Right atrium auricular region (tissue), 2 donors: ENCODE measurements around the gene TMEM222. TPM values are rescaled to one million over a fixed set of nuclear protein-coding genes. Genes with fewer than 3 reads are reported as not detected.
"Not testable (repeated sequence)": the region's sequence is repeated elsewhere in the genome, so short reads cannot be mapped to it uniquely, and the experiment has no call there.

Source experiments
- DNase-seq: peaks from one replicate; pipeline ENCODE4 v3.0.0-alpha.2; 2019; ENCODE audit warnings: low spot score
- H3K27ac ChIP-seq, 2 donors: fragments of 200-600 bp; sonication (generic); 1 replicate in 1 of 2; 2 replicates in 1 of 2; pipeline ENCODE4 v1.5.1; 2016 to 2019
- H3K27me3 ChIP-seq, 2 donors: fragments of 200-600 bp; sonication (generic); one replicate each; pipeline versions ENCODE4 v1.5.1 to v1.6.0; 2017 to 2019
- H3K36me3 ChIP-seq: fragments of 200-600 bp; sonication (generic); one replicate; pipeline ENCODE4 v1.5.1; 2016
- H3K4me1 ChIP-seq, 2 donors: fragments of 200-600 bp; sonication (generic); one replicate each; pipeline versions ENCODE4 v1.5.1 to v1.6.0; 2017 to 2019
- H3K4me3 ChIP-seq, 2 donors: fragments of 200-600 bp; sonication (generic); 1 replicate in 1 of 2; 2 replicates in 1 of 2; pipeline ENCODE4 v1.5.1; 2017 to 2019; ENCODE audit warnings: mild to moderate bottlenecking in 1 of 2, moderate library complexity in 1 of 2
- H3K9me3 ChIP-seq, 2 donors: fragments of 200-600 bp; sonication (generic); one replicate each; pipeline ENCODE4 v1.5.1; 2019
- total RNA-seq, 2 donors: library from RNA; depleted of rRNA; stranded (reverse); fragments of >200 nt; gene quantifications; one replicate each; pipeline ENCODE4 v1.1.0, GENCODE V29; 2016
- TF ChIP-seq, protein P1 (sequence below), 2 donors: fragments of 200-600 bp; sonication (generic); IDR thresholded peaks; one replicate each; pipeline ENCODE4 v1.5.1; 2019; ENCODE audit warnings: antibody characterized with exemption in 2 of 2

TMEM222 gene, protein sequence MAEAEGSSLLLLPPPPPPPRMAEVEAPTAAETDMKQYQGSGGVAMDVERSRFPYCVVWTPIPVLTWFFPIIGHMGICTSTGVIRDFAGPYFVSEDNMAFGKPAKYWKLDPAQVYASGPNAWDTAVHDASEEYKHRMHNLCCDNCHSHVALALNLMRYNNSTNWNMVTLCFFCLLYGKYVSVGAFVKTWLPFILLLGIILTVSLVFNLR
- total RNA-seq: 10 to 100 TPM; 13.6 to 24.3 TPM

DNA sequence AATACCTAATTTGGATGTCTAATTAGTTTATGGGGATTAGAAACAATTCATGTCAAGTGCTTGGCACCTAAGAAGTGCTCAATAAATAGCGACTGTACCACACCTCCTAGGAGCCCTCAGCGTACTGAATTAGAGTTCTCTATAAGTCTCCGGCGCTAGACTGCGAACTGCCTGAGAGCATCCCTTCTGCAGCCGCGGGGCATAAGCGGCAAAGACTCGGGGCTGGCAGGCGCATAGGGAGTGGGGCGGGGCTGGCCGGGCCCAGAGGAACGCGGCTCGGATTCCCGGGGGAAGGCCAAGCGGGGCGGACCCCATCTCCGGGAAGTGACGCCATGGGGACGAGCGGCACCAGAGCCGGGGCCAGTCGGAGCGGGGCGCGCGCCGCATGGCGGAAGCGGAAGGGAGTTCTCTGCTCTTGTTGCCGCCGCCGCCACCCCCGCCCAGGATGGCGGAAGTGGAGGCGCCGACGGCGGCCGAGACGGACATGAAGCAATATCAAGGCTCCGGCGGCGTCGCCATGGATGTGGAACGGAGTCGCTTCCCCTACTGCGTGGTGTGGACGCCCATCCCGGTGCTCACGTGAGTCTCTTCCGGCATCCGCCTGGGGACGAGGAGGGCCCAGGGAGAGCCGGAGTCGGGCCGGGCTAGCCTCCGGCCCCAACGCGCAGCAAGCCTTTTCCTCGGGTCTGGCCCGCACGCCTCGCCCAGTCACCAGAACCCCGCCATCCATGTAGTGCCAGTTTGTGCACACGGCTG, at the start of gene TMEM222:
TMEM222 (plus strand) TSS at position 351 of the 756 bp plus-strand sequence; CDS start at position 386, 35 bp downstream.
- H3K4me3 ChIP-seq: peak within 1 kb of the TSS; percentile 74 to 88
- H3K27me3 ChIP-seq: no peaks in the 10 kb centered on the region
- H3K9me3 ChIP-seq: no peaks in the 10 kb centered on the region
- DNase-seq: peak; percentile 97
- peaks cover 10% of the 10 kb centered on the region for H3K36me3 ChIP-seq
- H3K4me1 ChIP-seq: peaks cover 0 to 30% of the 10 kb centered on the region in 2 donors
- TF ChIP-seq, protein P1, sequence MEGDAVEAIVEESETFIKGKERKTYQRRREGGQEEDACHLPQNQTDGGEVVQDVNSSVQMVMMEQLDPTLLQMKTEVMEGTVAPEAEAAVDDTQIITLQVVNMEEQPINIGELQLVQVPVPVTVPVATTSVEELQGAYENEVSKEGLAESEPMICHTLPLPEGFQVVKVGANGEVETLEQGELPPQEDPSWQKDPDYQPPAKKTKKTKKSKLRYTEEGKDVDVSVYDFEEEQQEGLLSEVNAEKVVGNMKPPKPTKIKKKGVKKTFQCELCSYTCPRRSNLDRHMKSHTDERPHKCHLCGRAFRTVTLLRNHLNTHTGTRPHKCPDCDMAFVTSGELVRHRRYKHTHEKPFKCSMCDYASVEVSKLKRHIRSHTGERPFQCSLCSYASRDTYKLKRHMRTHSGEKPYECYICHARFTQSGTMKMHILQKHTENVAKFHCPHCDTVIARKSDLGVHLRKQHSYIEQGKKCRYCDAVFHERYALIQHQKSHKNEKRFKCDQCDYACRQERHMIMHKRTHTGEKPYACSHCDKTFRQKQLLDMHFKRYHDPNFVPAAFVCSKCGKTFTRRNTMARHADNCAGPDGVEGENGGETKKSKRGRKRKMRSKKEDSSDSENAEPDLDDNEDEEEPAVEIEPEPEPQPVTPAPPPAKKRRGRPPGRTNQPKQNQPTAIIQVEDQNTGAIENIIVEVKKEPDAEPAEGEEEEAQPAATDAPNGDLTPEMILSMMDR (IDR thresholded peaks at IDR 0.05): peak in 1 of 2 donors; percentile 30
- peak within 1 kb of the TSS; percentile 85 to 90 for H3K27ac ChIP-seq

DNA sequence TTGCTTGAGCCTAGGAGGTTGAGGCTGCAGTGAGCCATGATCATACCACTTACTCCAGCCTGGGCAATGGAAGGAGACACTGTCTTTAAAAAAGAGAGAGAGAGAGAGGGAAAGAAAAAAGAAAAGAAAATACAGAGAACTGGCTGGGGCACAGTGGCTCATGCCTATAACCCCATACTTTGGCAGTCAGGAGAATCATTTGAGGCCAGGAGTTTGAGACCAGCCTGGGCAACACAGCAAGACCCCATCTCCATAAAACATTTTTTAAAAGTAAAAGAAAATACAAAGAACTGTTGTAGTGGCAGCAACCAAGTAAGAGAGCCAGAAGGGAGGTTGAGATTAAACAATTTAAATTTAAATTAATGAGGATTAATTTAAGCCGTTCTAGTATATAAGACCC, 47.8 kb upstream of the TMEM222 start:
- no peak overlapping the region for H3K27ac ChIP-seq
- H3K4me3 ChIP-seq: no peak overlapping the region
- peaks cover 7% of the 10 kb centered on the region for H3K36me3 ChIP-seq
- H3K4me1 ChIP-seq: no peaks in the 10 kb centered on the region
- no peaks in the 10 kb centered on the region for H3K9me3 ChIP-seq
- no peak for DNase-seq
- TF ChIP-seq, protein P1 (IDR thresholded peaks at IDR 0.05): no peak
- no peaks in the 10 kb centered on the region for H3K27me3 ChIP-seq

DNA sequence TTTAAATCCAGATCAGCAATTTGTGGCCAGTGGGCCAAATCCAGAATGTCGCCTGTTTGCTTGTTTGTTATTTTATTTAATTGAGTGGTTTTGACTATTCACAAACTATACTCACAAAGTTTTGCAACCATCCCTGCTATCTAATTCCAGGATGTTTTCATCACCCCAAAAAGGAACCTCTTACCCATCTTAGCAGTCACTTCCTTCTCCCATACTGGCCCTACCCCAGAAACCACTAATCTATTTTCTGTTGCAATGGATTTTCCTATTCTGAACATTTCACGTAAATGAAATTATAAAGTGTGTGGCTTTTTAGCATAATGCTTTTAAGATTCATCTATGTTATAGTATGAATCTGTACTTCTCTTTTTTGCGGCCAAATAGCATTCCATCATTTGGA, 46.3 kb upstream of the TMEM222 start:
- no peaks in the 10 kb centered on the region for H3K27me3 ChIP-seq
- H3K27ac ChIP-seq: no peak overlapping the region
- H3K4me1 ChIP-seq: no peaks in the 10 kb centered on the region
- no peak overlapping the region for H3K4me3 ChIP-seq
- H3K36me3 ChIP-seq: peaks cover 7% of the 10 kb centered on the region
- no peaks in the 10 kb centered on the region for H3K9me3 ChIP-seq
- no peak for DNase-seq
- TF ChIP-seq, protein P1 (IDR thresholded peaks at IDR 0.05): no peak

DNA sequence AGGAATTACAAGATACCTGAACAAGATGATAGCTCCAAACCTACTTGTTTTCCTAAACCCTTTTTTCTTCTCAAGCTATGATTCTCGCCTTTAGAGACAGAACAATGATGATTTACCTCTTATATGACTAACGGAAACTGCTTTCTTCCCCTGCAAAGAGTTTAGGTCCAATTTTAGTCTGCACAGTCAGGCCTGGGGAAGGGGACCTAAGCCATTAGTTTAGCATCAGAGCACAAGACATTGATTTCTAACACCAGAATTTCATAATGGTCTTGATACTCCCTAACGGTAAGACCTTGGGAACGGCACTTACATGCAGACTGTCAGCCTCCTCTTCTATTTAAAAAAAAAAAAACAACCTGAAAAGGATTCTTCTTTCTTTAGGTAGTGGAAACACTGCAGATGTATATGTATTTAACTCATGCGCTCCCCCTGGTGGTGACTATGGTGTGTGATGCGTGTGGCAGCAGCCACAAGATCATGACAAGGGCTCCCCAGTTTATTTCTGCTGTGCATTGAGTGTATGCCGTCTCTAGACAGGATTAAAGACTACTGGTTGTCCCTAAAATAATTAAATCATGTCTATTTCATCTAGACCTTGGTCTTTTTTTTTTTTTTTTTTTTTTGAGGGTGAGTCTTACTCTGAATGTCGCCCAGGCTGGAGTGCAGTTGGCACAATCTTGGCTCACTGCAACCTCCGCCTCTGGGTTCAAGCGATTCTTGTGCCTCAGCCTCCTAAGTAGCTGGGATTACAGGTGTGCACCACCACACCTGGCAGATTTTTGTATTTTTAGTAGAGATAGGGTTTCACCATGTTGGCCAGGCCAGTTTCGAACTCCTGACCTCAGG, 37.3 kb upstream of the TMEM222 start:
- Histone ChIP-seq H3K4me3 (no peak overlapping the region), H3K9me3 (no peaks in the 10 kb centered on the region), H3K36me3 (peaks cover 33% of the 10 kb centered on the region), H3K27ac (no peak overlapping the region), H3K27me3 (no peaks in the 10 kb centered on the region), H3K4me1 (no peaks in the 10 kb centered on the region)
- peak; percentile 82 for DNase-seq
- TF ChIP-seq, protein P1 (IDR thresholded peaks at IDR 0.05): peak; percentile 85 to 87

DNA sequence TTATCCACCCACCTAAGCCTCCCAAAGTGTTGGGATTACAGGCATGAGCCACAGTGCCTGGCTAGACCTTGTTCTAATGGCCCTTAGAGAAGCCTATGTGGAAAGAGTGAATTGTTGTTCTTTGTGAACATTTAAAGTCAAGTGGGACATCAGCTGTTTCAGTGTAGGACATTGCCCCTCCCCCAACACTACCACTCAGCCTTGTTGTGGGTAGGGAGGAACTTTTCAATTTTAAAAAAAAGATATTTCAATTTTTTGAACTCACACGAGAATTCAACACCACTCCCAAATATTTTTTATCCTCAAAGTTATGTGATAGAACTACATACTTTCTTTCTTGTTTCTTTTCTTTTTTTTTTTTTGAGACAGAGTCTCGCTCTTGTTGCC, 36.7 kb upstream of the TMEM222 start:
- Histone ChIP-seq H3K27me3 (no peaks in the 10 kb centered on the region), H3K9me3 (no peaks in the 10 kb centered on the region), H3K4me1 (no peaks in the 10 kb centered on the region), H3K36me3 (peaks cover 34% of the 10 kb centered on the region), H3K27ac (no peak overlapping the region), H3K4me3 (no peak overlapping the region)
- DNase-seq: no peak
- TF ChIP-seq, protein P1 (IDR thresholded peaks at IDR 0.05): no peak

- not testable (repeated sequence) for DNase-seq, H3K27me3 ChIP-seq, H3K4me1 ChIP-seq, H3K4me3 ChIP-seq, H3K9me3 ChIP-seq, H3K27ac ChIP-seq
- peaks cover 39% of the 10 kb centered on the region for H3K36me3 ChIP-seq
Measured at GRCh38 chr1:27285821-27286220, 36.1 kb upstream of the TMEM222 start.

DNA sequence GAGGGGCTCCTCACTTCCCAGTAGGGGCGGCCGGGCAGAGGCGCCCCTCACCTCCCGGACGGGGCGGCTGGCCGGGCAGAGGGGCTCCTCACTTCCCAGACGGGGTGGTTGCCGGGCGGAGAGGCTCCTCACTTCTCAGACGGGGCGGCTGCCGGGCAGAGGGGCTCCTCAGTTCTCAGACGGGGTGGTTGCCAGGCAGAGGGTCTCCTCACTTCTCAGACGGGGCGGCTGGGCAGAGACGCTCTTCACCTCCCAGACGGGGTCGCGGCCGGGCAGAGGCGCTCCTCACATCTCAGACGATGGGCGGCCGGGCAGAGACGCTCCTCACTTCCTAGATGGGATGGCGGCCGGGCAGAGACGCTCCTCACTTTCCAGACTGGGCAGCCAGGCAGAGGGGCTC, 32.8 kb upstream of the TMEM222 start:
- not testable (repeated sequence) for H3K4me1 ChIP-seq, DNase-seq, H3K27ac ChIP-seq, H3K9me3 ChIP-seq, H3K27me3 ChIP-seq, H3K4me3 ChIP-seq
- peaks cover 47% of the 10 kb centered on the region for H3K36me3 ChIP-seq
